Measurements from ENCODE around the gene SLFN5.
"Not testable (repeated sequence)": the region's sequence is repeated elsewhere in the genome, so short reads cannot be mapped to it uniquely, and the experiment has no call there.

Gene SLFN5

DNA sequence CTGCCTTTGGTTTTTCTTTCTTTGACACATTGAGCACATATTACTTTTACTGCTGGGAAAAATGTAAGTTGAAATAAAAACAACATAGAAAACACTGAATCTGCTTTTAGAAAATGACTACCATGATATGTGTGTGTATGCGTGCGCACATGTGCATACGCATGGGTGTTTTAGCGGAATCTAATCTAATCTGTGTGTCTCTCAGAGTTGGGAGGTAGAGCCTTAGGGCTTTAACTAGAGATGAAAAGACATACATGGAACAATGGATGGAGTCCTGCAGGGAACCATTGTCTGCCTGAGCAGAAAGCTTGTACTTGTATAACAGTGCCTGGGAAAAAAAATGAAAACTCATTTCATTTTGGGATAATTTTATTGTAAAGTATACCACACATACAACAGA, 12.4 kb downstream of the SLFN5 start:
- H3K4me3 ChIP-seq (ENCODE audit: low read depth, low read length): no peak overlapping the region
- TF ChIP-seq, protein P1, sequence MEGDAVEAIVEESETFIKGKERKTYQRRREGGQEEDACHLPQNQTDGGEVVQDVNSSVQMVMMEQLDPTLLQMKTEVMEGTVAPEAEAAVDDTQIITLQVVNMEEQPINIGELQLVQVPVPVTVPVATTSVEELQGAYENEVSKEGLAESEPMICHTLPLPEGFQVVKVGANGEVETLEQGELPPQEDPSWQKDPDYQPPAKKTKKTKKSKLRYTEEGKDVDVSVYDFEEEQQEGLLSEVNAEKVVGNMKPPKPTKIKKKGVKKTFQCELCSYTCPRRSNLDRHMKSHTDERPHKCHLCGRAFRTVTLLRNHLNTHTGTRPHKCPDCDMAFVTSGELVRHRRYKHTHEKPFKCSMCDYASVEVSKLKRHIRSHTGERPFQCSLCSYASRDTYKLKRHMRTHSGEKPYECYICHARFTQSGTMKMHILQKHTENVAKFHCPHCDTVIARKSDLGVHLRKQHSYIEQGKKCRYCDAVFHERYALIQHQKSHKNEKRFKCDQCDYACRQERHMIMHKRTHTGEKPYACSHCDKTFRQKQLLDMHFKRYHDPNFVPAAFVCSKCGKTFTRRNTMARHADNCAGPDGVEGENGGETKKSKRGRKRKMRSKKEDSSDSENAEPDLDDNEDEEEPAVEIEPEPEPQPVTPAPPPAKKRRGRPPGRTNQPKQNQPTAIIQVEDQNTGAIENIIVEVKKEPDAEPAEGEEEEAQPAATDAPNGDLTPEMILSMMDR (IDR thresholded peaks at IDR 0.05; ENCODE audit: low read depth, low read length): no peak

DNA sequence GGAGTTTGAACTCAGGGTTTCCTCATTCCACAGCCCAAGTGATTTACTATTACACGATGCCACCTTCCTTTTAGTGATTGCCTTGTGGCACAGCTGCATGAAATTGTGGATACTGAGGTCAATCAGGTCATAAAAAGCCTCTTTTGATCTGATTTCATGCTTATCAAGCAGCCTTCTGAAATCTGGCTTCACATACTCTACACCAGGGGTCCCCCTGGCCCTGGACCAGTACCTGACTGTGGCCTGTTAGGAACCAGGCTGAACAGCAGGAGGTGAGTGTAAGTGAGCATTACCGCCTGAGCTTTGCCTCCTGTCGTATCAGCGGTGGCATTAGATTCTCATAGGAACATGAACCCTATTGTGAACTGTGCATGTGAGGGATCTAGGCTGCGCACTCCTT, 13.8 kb downstream of the SLFN5 start:
- no peak overlapping the region for H3K4me3 ChIP-seq (ENCODE audit: low read depth, low read length)
- TF ChIP-seq, protein P1 (IDR thresholded peaks at IDR 0.05; ENCODE audit: low read depth, low read length): no peak

DNA sequence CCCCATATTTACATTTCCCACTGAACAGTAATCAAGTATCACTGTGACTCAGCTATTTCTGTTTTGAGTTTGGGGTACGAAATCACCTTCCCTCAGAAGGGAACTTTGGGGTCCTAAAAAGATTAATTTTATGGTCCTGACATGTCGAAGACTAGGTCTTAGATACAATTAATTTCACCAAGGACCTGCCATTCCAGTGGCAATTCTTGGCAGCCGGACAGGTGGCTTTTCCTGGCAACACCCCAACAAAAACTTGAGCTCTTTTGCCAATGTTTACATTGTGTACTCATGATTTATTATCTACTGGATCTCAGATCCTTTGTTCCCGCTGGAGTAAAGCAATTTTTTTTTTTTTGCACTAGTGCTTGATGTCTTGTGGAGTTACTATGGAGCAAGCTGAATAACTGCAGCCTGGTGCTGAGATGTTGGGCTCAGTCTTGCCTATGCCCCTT, 14.4 kb downstream of the SLFN5 start:
- TF ChIP-seq, protein P1 (IDR thresholded peaks at IDR 0.05; ENCODE audit: low read depth, low read length): no peak
- no peak overlapping the region for H3K4me3 ChIP-seq (ENCODE audit: low read depth, low read length)

DNA sequence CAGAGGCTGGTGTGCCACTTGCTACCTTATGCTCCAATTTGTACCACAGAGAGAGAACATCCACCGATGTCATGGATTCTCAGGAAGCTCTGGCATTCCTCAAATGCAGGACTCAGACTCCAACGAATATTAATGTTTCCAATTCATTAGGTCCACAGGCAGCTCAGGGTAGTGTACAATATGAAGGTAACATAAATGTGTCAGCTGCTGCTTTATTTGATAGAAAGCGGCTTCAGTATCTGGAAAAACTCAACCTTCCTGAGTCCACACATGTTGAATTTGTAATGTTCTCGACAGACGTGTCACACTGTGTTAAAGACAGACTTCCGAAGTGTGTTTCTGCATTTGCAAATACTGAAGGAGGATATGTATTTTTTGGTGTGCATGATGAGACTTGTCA, 16.1 kb downstream of the SLFN5 start:
- TF ChIP-seq, protein P1 (IDR thresholded peaks at IDR 0.05; ENCODE audit: low read depth, low read length): no peak
- no peak overlapping the region for H3K4me3 ChIP-seq (ENCODE audit: low read depth, low read length)

DNA sequence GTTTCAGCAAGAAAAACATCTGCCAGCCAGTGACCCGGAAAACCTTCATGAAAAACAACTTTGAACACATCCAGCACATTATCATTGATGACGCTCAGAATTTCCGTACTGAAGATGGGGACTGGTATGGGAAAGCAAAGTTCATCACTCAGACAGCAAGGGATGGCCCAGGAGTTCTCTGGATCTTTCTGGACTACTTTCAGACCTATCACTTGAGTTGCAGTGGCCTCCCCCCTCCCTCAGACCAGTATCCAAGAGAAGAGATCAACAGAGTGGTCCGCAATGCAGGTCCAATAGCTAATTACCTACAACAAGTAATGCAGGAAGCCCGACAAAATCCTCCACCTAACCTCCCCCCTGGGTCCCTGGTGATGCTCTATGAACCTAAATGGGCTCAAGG, 22.2 kb downstream of the SLFN5 start:
- no peak overlapping the region for H3K4me3 ChIP-seq (ENCODE audit: low read depth, low read length)
- TF ChIP-seq, protein P1 (IDR thresholded peaks at IDR 0.05; ENCODE audit: low read depth, low read length): no peak

DNA sequence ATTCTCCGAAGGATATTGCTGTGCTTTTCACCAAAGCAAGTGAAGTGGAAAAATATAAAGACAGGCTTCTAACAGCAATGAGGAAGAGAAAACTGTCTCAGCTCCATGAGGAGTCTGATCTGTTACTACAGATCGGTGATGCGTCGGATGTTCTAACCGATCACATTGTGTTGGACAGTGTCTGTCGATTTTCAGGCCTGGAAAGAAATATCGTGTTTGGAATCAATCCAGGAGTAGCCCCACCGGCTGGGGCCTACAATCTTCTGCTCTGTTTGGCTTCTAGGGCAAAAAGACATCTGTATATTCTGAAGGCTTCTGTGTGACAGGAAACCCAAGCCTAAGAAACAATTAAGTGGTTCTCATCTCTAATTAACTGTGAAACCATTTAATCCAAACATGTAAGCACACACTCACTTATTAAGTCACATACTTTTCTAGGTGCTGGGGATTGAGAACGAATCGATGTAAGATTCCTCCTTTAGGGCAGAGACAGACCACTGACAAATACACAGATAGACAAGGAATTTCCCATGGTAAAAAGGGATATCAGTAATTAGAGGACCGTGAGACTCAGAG, 22.8 kb downstream of the SLFN5 start:
- no peak overlapping the region for H3K4me3 ChIP-seq (ENCODE audit: low read depth, low read length)
- TF ChIP-seq, protein P1 (IDR thresholded peaks at IDR 0.05; ENCODE audit: low read depth, low read length): no peak

DNA sequence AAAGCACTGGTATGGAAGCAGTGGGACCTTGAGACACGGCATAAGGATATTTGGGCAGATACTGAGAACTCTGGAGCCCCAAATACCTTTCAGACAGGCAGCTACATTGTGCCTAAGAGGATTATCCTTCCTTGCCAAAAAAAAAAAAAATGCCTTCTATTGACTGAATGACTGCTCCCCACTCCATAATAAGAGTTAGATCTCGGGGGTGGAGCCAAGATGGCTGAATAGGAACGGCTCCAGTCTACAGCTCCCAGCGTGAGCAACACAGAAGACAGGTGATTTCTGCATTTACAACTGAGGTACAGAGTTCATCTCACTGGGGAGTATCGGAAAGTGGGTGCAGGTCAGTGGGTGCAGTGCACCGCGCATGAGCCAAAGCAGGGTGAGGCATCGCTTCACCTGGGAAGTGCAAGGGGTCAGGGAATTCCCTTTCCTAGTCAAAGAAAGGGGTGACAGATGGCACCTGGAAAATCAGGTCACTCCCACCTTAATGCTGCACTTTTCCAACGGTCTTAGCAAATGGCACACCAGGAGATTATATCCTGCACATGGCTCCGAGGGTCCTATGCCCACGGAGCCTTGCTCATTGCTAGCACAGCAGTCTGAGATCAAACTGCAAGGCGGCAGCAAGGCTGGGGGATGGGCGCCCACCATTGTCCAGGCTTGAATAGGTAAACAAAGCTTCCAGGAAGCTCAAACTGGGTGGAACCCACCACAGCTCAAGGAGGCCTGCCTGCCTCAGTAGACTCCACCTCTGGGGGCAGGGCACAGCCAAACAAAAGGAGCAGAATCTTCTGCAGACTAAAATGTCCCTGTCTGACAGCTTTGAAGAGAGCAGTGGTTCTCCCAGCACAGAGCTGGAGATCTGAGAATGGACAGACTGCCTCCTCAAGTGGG, 31.5 kb downstream of the SLFN5 start:
- not testable (repeated sequence) for H3K4me3 ChIP-seq (ENCODE audit: low read depth, low read length)

DNA sequence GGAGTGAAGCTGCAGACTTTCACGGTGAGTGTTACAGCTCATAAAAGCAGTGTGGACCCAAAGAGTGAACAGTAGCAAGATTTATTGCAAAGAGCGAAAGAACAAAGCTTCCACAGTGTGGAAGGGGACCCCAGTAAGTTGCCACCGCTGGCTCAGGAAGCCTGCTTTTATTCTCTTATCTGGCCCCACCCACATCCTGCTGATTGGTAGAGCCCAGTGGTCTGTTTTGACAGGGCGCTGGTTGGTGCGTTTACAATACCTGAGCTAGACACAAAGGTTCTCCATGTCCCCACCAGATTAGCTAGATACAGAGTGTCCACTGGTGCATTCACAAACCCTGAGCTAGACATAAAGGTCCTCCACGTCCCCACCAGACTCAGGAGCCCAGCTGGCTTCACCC, 35.6 kb downstream of the SLFN5 start:
- H3K4me3 ChIP-seq (ENCODE audit: low read depth, low read length): not testable (repeated sequence)

DNA sequence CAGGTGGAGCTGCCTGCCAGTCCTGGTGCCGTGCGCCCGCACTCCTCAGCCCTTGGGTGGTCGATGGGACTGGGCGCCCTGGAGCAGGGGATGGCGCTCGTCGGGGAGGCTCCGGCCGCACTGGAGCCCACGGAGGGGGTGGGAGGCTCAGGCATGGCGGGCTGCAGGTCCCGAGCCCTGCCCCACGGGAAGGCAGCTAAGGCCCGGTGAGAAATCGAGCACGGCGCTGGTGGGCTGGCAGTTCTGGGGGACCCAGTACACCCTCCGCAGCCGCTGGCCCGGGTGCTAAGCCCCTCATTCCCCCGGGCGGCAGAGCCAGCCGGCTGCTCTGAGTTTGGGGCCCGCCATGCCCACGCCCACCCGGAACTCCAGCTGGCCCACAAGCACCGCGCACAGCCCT, 36.0 kb downstream of the SLFN5 start:
- H3K4me3 ChIP-seq (ENCODE audit: low read depth, low read length): not testable (repeated sequence)

Measured in WI38 (cell line).